IPS-20b (cell line): ENCODE results near the gene EPDR1.

Experiments
- H3K27ac ChIP-seq: one replicate; pipeline ENCODE4 v1.5.1; 2013; ENCODE audit warnings: low read length
- H3K27me3 ChIP-seq: 2 replicates; pipeline ENCODE4 v1.6.1; 2013; ENCODE audit warnings: mild to moderate bottlenecking, low read length, inconsistent platforms; ENCODE audit not compliant: insufficient read depth
- H3K36me3 ChIP-seq: 2 replicates; pipeline ENCODE4 v1.6.1; 2013; ENCODE audit warnings: low read depth, mild to moderate bottlenecking, inconsistent platforms, low read length, moderate library complexity; ENCODE audit not compliant: insufficient read depth
- H3K4me1 ChIP-seq: 2 replicates; pipeline ENCODE4 v1.6.1; 2013; ENCODE audit warnings: mild to moderate bottlenecking, control low read depth, inconsistent platforms, low read length, moderate library complexity; ENCODE audit not compliant: insufficient read depth
- H3K4me3 ChIP-seq: 2 replicates; pipeline ENCODE4 v1.5.1; 2013; ENCODE audit warnings: mild to moderate bottlenecking, low read length, inconsistent platforms
- H3K9ac ChIP-seq: 2 replicates; pipeline ENCODE4 v1.6.1; 2013; ENCODE audit warnings: low read depth, mild to moderate bottlenecking, inconsistent platforms, low read length, moderate library complexity
- H3K9me3 ChIP-seq: 2 replicates; pipeline ENCODE4 v1.6.1; 2013; ENCODE audit warnings: mild to moderate bottlenecking, low read depth, low read length, inconsistent platforms; ENCODE audit not compliant: insufficient read depth

EPDR1 gene

DNA sequence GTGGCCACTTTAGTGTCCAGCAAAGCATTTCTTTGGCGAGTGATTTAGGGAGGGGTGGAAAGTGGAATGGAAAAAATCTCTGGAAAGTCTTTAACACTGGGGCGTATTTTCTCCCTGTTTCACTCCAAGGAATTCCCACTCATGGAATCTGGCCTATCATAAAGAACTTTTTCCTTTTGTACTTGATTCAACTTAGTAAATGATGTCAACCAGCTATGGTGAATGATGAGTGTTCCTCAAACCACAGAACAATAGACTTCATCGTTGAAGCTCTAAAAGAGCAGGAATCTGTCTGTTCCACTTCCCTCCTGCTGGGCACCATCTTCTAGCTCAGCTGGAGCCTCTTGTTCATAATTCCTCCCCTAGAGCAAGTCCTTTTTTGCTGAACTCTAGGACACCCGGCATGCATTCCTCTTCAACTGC, 66.5 kb downstream of the EPDR1 start:
- Histone ChIP-seq H3K4me3 (no peak overlapping the region), H3K4me1 (peaks cover 13% of the 10 kb centered on the region; the same call in 1 of the 2 replicates), H3K9me3 (no peaks in the 10 kb centered on the region), H3K27me3 (no peaks in the 10 kb centered on the region), H3K9ac (no peak overlapping the region), H3K27ac (no peak overlapping the region), H3K36me3 (no peaks in the 10 kb centered on the region)

DNA sequence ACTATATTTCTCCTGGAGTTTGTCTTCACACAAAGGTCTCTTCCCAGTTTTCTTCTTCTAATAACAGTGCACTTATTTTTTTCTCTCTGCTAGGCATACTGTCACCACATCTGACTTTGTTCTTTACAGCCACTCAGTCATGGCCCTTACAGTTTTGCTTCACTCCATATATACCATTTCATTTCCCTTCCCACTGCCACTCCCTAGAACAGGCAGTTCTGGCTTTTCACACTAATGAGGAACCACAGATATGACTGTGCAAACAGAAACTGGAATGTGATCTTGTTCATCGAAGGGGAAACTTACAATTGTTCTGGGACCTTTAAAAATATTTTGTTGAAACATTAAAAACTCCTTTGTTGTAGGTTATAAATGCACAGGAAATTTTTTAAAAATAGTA, 67.3 kb downstream of the EPDR1 start:
- peaks cover 13% of the 10 kb centered on the region; the same call in 1 of the 2 replicates for H3K4me1 ChIP-seq
- H3K36me3 ChIP-seq = no peaks in the 10 kb centered on the region
- no peak overlapping the region for H3K27ac ChIP-seq
- no peak overlapping the region for H3K9ac ChIP-seq
- no peak overlapping the region for H3K4me3 ChIP-seq
- no peaks in the 10 kb centered on the region for H3K27me3 ChIP-seq
- H3K9me3 ChIP-seq = no peaks in the 10 kb centered on the region

DNA sequence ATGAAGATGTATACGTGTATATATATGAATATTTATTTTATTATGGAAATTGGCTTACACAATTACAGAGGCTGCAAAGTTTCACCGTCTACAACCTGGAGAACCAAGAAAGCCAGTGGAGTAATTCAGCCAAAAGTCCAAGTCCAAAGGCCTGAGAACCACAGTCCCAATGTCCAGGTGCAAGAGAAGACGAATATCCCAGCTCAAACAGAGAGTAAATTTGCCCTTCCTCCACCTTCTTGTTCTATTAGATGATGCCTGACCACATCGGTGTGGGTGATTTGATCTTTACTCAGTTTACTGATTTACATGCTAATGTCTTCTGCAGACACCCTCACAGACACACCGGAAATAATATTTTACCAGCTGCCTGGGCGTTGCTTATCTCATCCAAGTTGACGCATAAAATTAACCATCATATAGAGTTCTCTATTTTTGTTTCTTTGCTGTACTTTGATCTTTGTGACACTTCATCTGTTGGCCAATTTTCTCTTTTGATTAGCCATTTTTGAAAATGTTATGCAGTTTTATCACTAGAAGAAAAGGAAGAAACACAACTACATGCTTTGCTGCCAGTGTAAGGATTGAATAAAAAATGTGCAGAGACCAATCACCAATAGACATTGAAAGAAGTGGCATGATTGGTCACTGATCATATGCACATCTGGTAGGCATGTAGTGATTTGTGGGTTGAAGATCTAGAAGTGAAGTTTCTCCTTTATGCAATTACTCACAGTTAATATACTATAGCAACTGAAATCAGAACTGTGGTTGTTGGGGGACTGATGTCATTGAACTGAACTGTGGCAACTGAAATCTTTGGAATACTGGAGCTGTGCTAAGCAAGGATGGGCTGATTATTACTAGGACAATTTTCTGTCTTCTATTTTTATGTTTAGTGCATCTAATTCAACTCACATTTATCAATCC, 68.5 kb downstream of the EPDR1 start:
- H3K9ac ChIP-seq = no peak overlapping the region
- H3K27ac ChIP-seq = no peak overlapping the region
- no peaks in the 10 kb centered on the region for H3K9me3 ChIP-seq
- H3K4me1 ChIP-seq = peaks cover 13% of the 10 kb centered on the region; the same call in 1 of the 2 replicates
- no peak overlapping the region for H3K4me3 ChIP-seq
- no peaks in the 10 kb centered on the region for H3K27me3 ChIP-seq
- no peaks in the 10 kb centered on the region for H3K36me3 ChIP-seq

DNA sequence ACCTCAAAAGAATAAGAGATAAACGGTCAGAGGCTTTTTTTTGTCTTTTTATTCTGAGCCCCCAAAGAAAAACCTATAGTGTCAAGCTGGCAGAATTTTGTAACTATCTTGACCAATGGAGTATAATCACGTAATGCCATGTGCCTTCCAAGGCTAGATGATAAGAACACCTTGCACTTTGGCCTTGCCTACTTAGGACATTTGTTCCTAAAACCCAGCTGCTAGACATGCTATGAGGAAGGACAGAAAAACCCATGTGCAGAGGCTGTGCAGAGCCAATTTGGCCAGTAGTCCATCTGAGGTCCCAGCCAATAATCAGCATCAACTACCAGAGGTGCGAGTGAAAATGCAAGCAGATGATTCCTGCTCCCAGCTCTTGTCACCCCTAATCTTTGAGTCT, 69.9 kb downstream of the EPDR1 start:
- no peaks in the 10 kb centered on the region for H3K36me3 ChIP-seq
- H3K27me3 ChIP-seq = no peaks in the 10 kb centered on the region
- H3K4me1 ChIP-seq = peaks cover 13% of the 10 kb centered on the region; the same call in 1 of the 2 replicates
- H3K4me3 ChIP-seq = no peak overlapping the region
- H3K9me3 ChIP-seq = no peaks in the 10 kb centered on the region
- no peak overlapping the region for H3K27ac ChIP-seq
- H3K9ac ChIP-seq = no peak overlapping the region

DNA sequence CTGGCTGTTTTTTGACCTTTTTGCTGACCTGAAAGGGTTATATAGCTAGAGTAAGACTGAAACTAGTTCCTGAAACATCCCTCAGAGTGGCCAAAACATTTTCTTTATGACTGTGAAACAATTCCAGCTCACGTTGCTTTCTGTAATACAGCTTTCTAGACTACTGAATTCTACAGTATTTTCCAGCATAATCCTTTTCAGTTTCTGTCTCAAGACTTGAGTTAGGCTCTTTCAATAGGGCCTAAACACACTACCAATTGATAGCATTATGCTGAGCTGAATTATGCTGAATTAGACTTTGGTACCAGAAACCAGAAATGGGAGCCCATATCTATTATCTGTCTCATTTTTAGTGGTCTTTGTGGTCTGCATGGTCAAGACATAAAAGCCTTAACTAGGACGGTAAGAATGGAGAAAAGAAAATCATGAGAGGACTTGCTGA, 72.6 kb downstream of the EPDR1 start:
- Histone ChIP-seq H3K9me3 (no peaks in the 10 kb centered on the region), H3K4me1 (no peaks in the 10 kb centered on the region), H3K4me3 (no peak overlapping the region), H3K27ac (no peak overlapping the region), H3K36me3 (no peaks in the 10 kb centered on the region), H3K9ac (no peak overlapping the region), H3K27me3 (no peaks in the 10 kb centered on the region)

DNA sequence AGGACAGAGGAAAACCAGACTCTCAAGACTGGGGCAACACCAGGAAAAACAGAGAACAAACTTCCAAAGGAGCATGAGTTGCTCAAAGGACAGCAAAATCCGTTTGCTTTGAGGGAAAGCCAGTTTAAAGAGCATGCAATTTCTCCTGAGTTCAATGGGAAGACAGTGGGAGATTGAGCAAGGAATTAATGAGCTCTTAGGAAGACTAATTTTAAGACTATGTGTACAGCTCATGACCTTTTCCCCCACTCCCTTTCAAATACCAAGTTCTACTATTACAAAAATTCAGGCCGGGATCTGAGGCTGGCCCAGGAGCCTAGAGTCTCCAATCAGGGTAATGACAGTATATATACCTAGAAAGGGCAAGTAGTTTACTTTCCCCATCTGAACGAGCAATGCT, 79.2 kb downstream of the EPDR1 start:
- H3K4me3 ChIP-seq = no peak overlapping the region
- no peak overlapping the region for H3K27ac ChIP-seq
- no peaks in the 10 kb centered on the region for H3K4me1 ChIP-seq
- H3K9me3 ChIP-seq = no peaks in the 10 kb centered on the region
- no peak overlapping the region for H3K9ac ChIP-seq
- H3K27me3 ChIP-seq = no peaks in the 10 kb centered on the region
- no peaks in the 10 kb centered on the region for H3K36me3 ChIP-seq

DNA sequence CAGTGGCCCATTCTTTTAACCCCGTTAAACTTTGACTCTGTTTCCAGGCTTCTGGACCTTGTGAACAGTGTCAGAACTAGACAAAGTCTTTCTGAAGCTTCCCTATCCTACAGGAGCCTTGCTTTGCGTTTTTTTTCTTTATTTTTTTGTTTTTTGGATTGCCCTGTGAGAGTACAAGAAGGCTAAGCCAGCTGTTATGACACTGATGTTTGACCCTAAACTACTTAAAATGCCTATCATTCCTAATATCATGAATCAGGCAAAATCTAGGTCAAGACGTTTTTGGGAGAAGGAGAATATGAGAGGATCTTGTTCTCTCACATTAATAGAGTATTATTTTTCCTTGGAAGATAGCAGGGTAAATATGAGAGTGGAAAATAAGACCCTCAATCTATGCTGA, 79.8 kb downstream of the EPDR1 start:
- H3K4me1 ChIP-seq = no peaks in the 10 kb centered on the region
- H3K4me3 ChIP-seq = no peak overlapping the region
- no peak overlapping the region for H3K27ac ChIP-seq
- H3K27me3 ChIP-seq = no peaks in the 10 kb centered on the region
- H3K9ac ChIP-seq = no peak overlapping the region
- no peaks in the 10 kb centered on the region for H3K9me3 ChIP-seq
- no peaks in the 10 kb centered on the region for H3K36me3 ChIP-seq
